Erythroblast (primary cell): ENCODE results near the gene CEP250.

Experiments
- GATA1 ChIP-seq: IDR thresholded peaks from 2 replicates; pipeline ENCODE4 v1.6.1; 2011; ENCODE audit warnings: low read depth, mild to moderate bottlenecking, control low read depth, low read length, moderate library complexity
- POLR2A ChIP-seq: IDR thresholded peaks from 2 replicates; pipeline ENCODE4 v1.6.1; 2011; ENCODE audit warnings: mild to moderate bottlenecking, low read length

DNA sequence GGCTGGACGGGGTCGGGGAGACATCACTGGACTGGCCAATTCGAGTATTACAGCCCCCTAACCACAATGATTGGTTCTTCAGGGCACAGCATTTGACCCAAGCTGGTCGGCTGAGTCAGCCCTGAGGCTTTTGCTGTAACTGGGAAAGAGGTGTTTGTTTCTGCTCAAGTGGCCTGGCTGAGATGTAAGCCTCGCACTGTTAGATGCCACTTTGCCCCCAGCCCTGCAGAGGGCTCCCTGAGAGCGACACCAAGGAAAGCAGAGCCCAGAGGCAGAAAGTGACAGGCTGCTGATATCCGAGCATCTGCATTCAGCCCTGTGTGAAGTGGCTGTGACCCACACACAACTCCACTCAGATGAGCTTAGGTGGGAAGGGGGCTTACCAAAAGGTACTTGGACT lies 105.9 kb downstream of the CEP250 start:
- TF ChIP-seq POLR2A: no peak
- TF ChIP-seq GATA1: no peak
